Forelimb muscle (tissue), 1 donor: ENCODE results near the gene FCN1. TPM values are rescaled to one million over a fixed set of nuclear protein-coding genes. Genes with fewer than 3 reads are reported as not detected.

Experiments used
- DNase-seq: peaks from one replicate; pipeline ENCODE4 v3.0.0-alpha.2; 2013; ENCODE audit warnings: low read depth
- polyA plus RNA-seq: library from polyadenylated mRNA; unstranded; fragments of 120-200 nt; gene quantifications from one replicate; pipeline ENCODE4 v1.2.1, GENCODE V29; 2013; ENCODE audit not compliant: insufficient read length

The FCN1 gene
- polyA plus RNA-seq, 1 donor: 3.1 TPM

- DNase-seq: no peak
Observed at GRCh38 chr9:134914501-134914834, 3.2 kb downstream of the FCN1 start.

GRCh38 chr9:134913713-134914500, 3.8 kb downstream of the FCN1 start:
- DNase-seq: no peak

GRCh38 chr9:134913041-134913712, 4.5 kb downstream of the FCN1 start:
- DNase-seq: no peak

GRCh38 chr9:134912126-134912840, 5.4 kb downstream of the FCN1 start:
- DNase-seq: no peak

GRCh38 chr9:134909511-134910481, 7.9 kb downstream of the FCN1 start:
- no peak for DNase-seq

- DNase-seq: no peak
Observed at GRCh38 chr9:134908524-134909309, 9.0 kb downstream of the FCN1 start.

- DNase-seq: no peak
Observed at GRCh38 chr9:134902936-134903335, 14.8 kb downstream of the FCN1 start.

- DNase-seq: no peak
Observed at GRCh38 chr9:134899818-134900217, 17.9 kb downstream of the FCN1 start.

- no peak for DNase-seq
Observed at GRCh38 chr9:134899168-134899567, 18.5 kb downstream of the FCN1 start.

- no peak for DNase-seq
Observed at GRCh38 chr9:134898319-134898718, 19.4 kb downstream of the FCN1 start.

GRCh38 chr9:134897584-134898170, 20.0 kb downstream of the FCN1 start:
- DNase-seq: no peak

GRCh38 chr9:134896834-134897583, 20.7 kb downstream of the FCN1 start:
- no peak for DNase-seq

- DNase-seq: no peak
Observed at GRCh38 chr9:134895908-134896833, 21.5 kb downstream of the FCN1 start.

- no peak for DNase-seq
Observed at GRCh38 chr9:134895567-134895907, 22.2 kb downstream of the FCN1 start.

GRCh38 chr9:134895097-134895496, 22.6 kb downstream of the FCN1 start:
- no peak for DNase-seq

GRCh38 chr9:134894136-134894860, 23.4 kb downstream of the FCN1 start:
- no peak for DNase-seq

- DNase-seq: no peak
Observed at GRCh38 chr9:134892820-134893420, 24.8 kb downstream of the FCN1 start.

- no peak for DNase-seq
Observed at GRCh38 chr9:134892221-134892620, 25.5 kb downstream of the FCN1 start.
